K562 (cell line): ENCODE measurements around the gene SH3D21. TPM values are rescaled to one million over a fixed set of nuclear protein-coding genes. Genes with fewer than 3 reads are reported as not detected.

Experiments
- ATAC-seq: fragments of 200-7000 bp; cut with Tn5 transposase; 3 replicates; pipeline ENCODE4 v1.9.1; 2020; ENCODE audit warnings: moderate library complexity
- BruUV-seq: library from RNA; stranded (reverse); fragments of 400-500 nt; replicated peaks from 2 replicates; lab custom pipeline; 2021; lab: Mats Ljungman, UMichigan
- CTCF ChIA-PET: fragments of 300-600 bp; formaldehyde crosslinking; extraction: SDS; loops from one replicate; lab custom pipeline; 2021; ENCODE audit warnings: low intra/inter-chr PET ratio; lab: Yijun Ruan, JAX
- POLR2A ChIA-PET: fragments of 300-600, 350-650 bp; sonication (Branson Sonifier 250); formaldehyde crosslinking; extraction: SDS; loops from one replicate; lab custom pipeline; 2021; ENCODE audit warnings: antibody characterized with exemption, inconsistent platforms; lab: Yijun Ruan, JAX
- DNase-seq, 4 experiments: peaks; one replicate each; pipeline versions ENCODE4 v3.0.0 to v3.0.0-alpha.2; 2011 to 2018; ENCODE audit warnings: low spot score in 3 of 4, mixed read lengths in 3 of 4; ENCODE audit errors: extremely low read depth in 1 of 4
- FAIRE-seq: peaks from 2 replicates; lab custom pipeline; 2011; peaks lifted over from hg19 to GRCh38; lab: Jason Lieb, UNC
- H2AFZ ChIP-seq: 2 replicates; pipeline ENCODE4 v1.6.0; 2011; ENCODE audit warnings: low read depth, low read length, control low read depth, inconsistent platforms
- H3K27ac ChIP-seq: fragments of 200-600 bp; 3 replicates; pipeline ENCODE4 v1.8.0; 2011; ENCODE audit warnings: low read depth, mild to moderate bottlenecking, control low read depth, inconsistent platforms, low read length, moderate library complexity, mixed read lengths; ENCODE audit errors: extremely low read depth
- H3K27me3 ChIP-seq, 2 experiments: fragments of 300-600 bp in 1 of 2; 2 replicates in 1 of 2; 3 replicates in 1 of 2; pipeline versions ENCODE4 v1.6.0 to v1.8.0; 2011; ENCODE audit warnings: inconsistent platforms in 2 of 2, low read length in 2 of 2, mild to moderate bottlenecking in 1 of 2, mixed read lengths in 1 of 2, moderate library complexity in 1 of 2; ENCODE audit not compliant: control insufficient read depth in 2 of 2, insufficient read depth in 2 of 2
- H3K36me3 ChIP-seq: fragments of 300-600 bp; 3 replicates; pipeline ENCODE4 v1.8.0; 2011; ENCODE audit warnings: mild to moderate bottlenecking, low read length, inconsistent platforms; ENCODE audit not compliant: control insufficient read depth, insufficient read depth
- H3K4me1 ChIP-seq, 2 experiments: fragments of 200-600 bp in 1 of 2; replicated peaks in 1 of 2; 2 replicates in 1 of 2; 3 replicates in 1 of 2; pipeline versions ENCODE4 v1.5.1 to v1.8.0; 2011; ENCODE audit warnings: inconsistent platforms in 2 of 2, low read length in 2 of 2, mild to moderate bottlenecking in 1 of 2, mixed read lengths in 1 of 2, moderate library complexity in 1 of 2; ENCODE audit not compliant: control insufficient read depth in 2 of 2, insufficient read depth in 2 of 2
- H3K4me2 ChIP-seq: 2 replicates; pipeline ENCODE4 v1.6.1; 2011; ENCODE audit warnings: low read length, control low read depth, inconsistent platforms, mixed read lengths; ENCODE audit not compliant: insufficient read depth
- H3K4me3 ChIP-seq: fragments of 200-600 bp; sonication (generic), shearing (Covaris generic); 2 replicates; pipeline ENCODE4 v1.5.1; 2016; ENCODE audit warnings: control low read depth, inconsistent platforms
- H3K79me2 ChIP-seq: fragments of 200-600 bp; 3 replicates; pipeline ENCODE4 v1.8.0; 2011; ENCODE audit warnings: low read length, inconsistent platforms; ENCODE audit not compliant: control insufficient read depth, insufficient read depth
- H3K9ac ChIP-seq, 2 experiments: 2 replicates each; pipeline versions ENCODE4 v1.6.0 to v1.6.1; 2011; ENCODE audit warnings: low read depth in 2 of 2, low read length in 2 of 2, control low read depth in 1 of 2, inconsistent platforms in 1 of 2, mild to moderate bottlenecking in 1 of 2, mixed read lengths in 1 of 2; ENCODE audit not compliant: insufficient read depth in 1 of 2
- H3K9me1 ChIP-seq: one replicate; pipeline ENCODE4 v1.6.0; 2011; ENCODE audit warnings: inconsistent platforms, mild to moderate bottlenecking, low read length, moderate library complexity; ENCODE audit not compliant: control insufficient read depth, insufficient read depth
- H3K9me3 ChIP-seq: replicated peaks from 2 replicates; pipeline ENCODE4 v1.5.1; 2011; ENCODE audit warnings: low read depth, low read length, inconsistent platforms; ENCODE audit not compliant: control insufficient read depth, insufficient read depth
- H4K20me1 ChIP-seq: replicated peaks from 2 replicates; pipeline ENCODE4 v1.6.1; 2011; ENCODE audit warnings: low read length, inconsistent platforms, mixed read lengths; ENCODE audit not compliant: control insufficient read depth, insufficient read depth
- CTCFL ChIP-seq: IDR thresholded peaks from 2 replicates; pipeline ENCODE4 v1.6.1; 2011; ENCODE audit warnings: borderline replicate concordance, low read depth, mild to moderate bottlenecking, moderate library complexity, low read length; ENCODE audit not compliant: insufficient read depth, poor library complexity, severe bottlenecking
- ELF4 ChIP-seq: fragments of 450-650 bp; formaldehyde crosslinking; IDR thresholded peaks from 2 replicates; pipeline ENCODE4 v1.4.0; 2022; ENCODE audit warnings: missing genetic modification characterization
- GABPB2 ChIP-seq: fragments of 250-450 bp; sonication (Bioruptor Pico); conservative IDR thresholded peaks from 2 replicates; pipeline ENCODE4 v1.5.1; 2021; ENCODE audit warnings: mild to moderate bottlenecking
- HCFC1 ChIP-seq: IDR thresholded peaks from 2 replicates; pipeline ENCODE4 v1.6.1; 2012; ENCODE audit warnings: low read depth, low read length, improper control_type of control experiment
- PCBP2 ChIP-seq: fragments of 200-400 bp; formaldehyde crosslinking; IDR thresholded peaks from 2 replicates; pipeline ENCODE4 v1.6.1; 2018; ENCODE audit warnings: low read length, low read depth, mild to moderate bottlenecking, moderate library complexity; ENCODE audit not compliant: poor library complexity, severe bottlenecking
- POLR3G ChIP-seq: IDR thresholded peaks from 2 replicates; pipeline ENCODE4 v1.6.1; 2011; ENCODE audit not compliant: insufficient read length, insufficient replicate concordance; ENCODE audit errors: extremely low read depth
- RBM17 ChIP-seq: fragments of 200-400 bp; formaldehyde crosslinking; IDR thresholded peaks from 2 replicates; pipeline ENCODE4 v1.6.1; 2017; ENCODE audit warnings: low read depth, mild to moderate bottlenecking, low read length, borderline replicate concordance
- WGBS: fragments of 100-300 bp; shearing (Covaris generic); methylation state at CpG from one replicate; pipeline ENCODE4 v1.1.6; 2016; ENCODE audit warnings: low coverage, mixed read lengths; ENCODE audit not compliant: insufficient coverage; ENCODE audit errors: missing lambda C conversion rate; 5-methylcytosine and 5-hydroxymethylcytosine counted together
- in situ Hi-C: fragments of 300-500 bp; cut with MboI; formaldehyde crosslinking; loops from 4 replicates; pipeline ENCODE4 v1.15.0; 2018; ENCODE audit warnings: inconsistent platforms, mixed read lengths
- intact Hi-C: fragments of 100-400 bp; cut with micrococcal nuclease; formaldehyde crosslinking; loops from 2 replicates; pipeline ENCODE4 v1.14.2; 2022
- polyA plus RNA-seq, 8 experiments: library from polyadenylated mRNA; depleted of rRNA in 4 of 8; stranded (reverse) in 5 of 8; unstranded in 3 of 8; fragments of >200 nt; fragmentation: Nextera tagmentation in 2 of 8; fragmentation: Illumina TruSeq in 1 of 8; extraction: Ambion mirVana in 2 of 8; extraction: Trizol in 1 of 8; gene quantifications; 2 replicates each; pipeline versions ENCODE4 v1.2.1 to v1.2.3, GENCODE V29; 2011 to 2014; ENCODE audit warnings: inconsistent platforms in 1 of 8, missing spikeins in 1 of 8
- total RNA-seq, 7 experiments: library from RNA; depleted of rRNA in 6 of 7; stranded (reverse); fragments of >200 nt in 6 of 7; fragmentation: Illumina TruSeq in 2 of 7; extraction: Trizol in 2 of 7; gene quantifications; 2 replicates each; pipeline versions ENCODE4 v1.2.1 to v1.2.3, GENCODE V29; 2011 to 2021; ENCODE audit warnings: low replicate concordance in 1 of 7
- TF ChIP-seq, protein P1 (sequence below): fragments of 250-450 bp; sonication (Bioruptor Pico); IDR thresholded peaks from 2 replicates; pipeline ENCODE4 v1.5.1; 2021; ENCODE audit warnings: mild to moderate bottlenecking
- TF ChIP-seq, protein P2 (sequence below): sonication (generic); formaldehyde crosslinking; IDR thresholded peaks from 2 replicates; pipeline ENCODE4 v1.8.0; 2022; ENCODE audit warnings: mild to moderate bottlenecking, missing genetic modification reagents, borderline replicate concordance

SH3D21 gene
- total and polyA plus RNA-seq, 9 of the 15 experiments (the other 6 are each of a cell fraction or from before 2014, with no cell fraction given) = 0.01 to 4.7 (median 1.8) TPM

- TF ChIP-seq CTCFL (no peak), HCFC1 (no peak), PCBP2 (no peak), RBM17 (no peak)
- TF ChIP-seq, all 486 proteins: peak for 0
These were observed 45.2 kb downstream of the SH3D21 start (continued) for GRCh38 chr1:36351227-36351977.

DNA sequence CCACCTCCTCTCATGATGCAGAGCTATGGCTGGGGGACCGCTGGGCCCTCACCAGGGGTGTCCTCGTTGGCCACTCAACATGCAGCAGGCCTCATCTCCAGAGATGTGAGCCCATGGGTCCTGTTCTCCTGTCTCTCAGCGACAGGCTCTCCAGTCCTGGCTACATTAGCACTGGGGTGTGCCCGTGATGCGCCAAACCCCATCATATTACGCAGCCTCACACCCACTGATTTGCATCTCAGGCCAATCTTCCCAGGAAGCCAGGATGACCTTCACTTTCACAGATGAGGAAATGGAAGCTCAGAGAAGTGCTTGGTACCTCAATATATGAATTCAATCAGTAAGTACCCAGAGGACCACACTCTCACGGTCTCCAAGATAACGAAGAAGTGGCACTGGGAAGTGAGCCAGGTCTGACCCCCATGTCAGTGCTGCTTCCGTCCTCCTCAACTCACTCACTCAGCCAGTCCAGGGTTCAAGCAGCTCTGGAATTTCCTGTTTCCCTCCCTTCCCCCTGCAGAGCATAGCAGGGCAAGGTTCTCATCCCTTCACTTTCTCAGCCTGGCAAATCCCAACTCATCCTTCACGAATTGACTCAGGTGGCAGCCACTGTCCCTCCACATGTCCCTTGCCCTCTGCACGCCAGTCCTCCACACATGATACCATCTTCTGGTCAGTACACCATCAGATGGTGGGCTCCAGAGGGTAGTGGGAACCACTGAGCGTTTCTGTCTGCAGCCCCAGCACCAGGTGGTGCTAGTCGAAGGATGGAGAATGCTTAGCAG is 46.1 kb downstream of the SH3D21 start:
- Histone ChIP-seq H3K27ac (no peak overlapping the region), H3K9me1 (no peaks in the 10 kb centered on the region), H3K4me3 (no peak overlapping the region), H3K4me2 (no peak overlapping the region), H3K27me3 (no peaks in the 10 kb centered on the region), H3K4me1 (peaks cover 5 to 9% of the 10 kb centered on the region in 2 experiments; a peak in 4 of 5 replicates), H3K79me2 (no peaks in the 10 kb centered on the region), H2AFZ (no peak overlapping the region), H3K9ac (peak overlapping the region in 1 of 2 experiments; percentile 62; a peak in 2 of 4 replicates), H3K36me3 (peaks cover 89% of the 10 kb centered on the region), H4K20me1 (peaks cover 6% of the 10 kb centered on the region; the same call in 1 of the 2 replicates), H3K9me3 (no peaks in the 10 kb centered on the region)
- 84% methylated on average over 13 of the region's 13 CpGs for WGBS
- in situ Hi-C loops (no loop called here), intact Hi-C loops (no loop called here)
- no TSS peak for BruUV-seq
- DNase-seq = no peak
- FAIRE-seq = no peak
- ATAC-seq = no peak
- ChIA-PET CTCF (no interaction called here), POLR2A (interaction anchor here (0.6 to 1.6 kb wide), 6 partner anchors 9 to 1595 kb away, joined by 3 to 10 read pairs (median 4); partner anchors contain the start of gene SH3D21)
- no peak for TF ChIP-seq ELF4
- TF ChIP-seq POLR3G = no peak
- no peak for TF ChIP-seq GABPB2 (CRISPR knock-in tag)
- TF ChIP-seq, protein P1, sequence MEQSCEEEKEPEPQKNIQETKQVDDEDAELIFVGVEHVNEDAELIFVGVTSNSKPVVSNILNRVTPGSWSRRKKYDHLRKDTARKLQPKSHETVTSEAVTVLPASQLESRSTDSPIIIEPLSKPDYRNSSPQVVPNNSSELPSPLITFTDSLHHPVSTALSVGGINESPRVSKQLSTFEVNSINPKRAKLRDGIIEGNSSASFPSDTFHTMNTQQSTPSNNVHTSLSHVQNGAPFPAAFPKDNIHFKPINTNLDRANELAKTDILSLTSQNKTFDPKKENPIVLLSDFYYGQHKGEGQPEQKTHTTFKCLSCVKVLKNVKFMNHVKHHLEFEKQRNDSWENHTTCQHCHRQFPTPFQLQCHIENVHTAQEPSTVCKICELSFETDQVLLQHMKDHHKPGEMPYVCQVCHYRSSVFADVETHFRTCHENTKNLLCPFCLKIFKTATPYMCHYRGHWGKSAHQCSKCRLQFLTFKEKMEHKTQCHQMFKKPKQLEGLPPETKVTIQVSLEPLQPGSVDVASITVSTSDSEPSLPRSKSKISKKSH (CRISPR knock-in tag) = no peak
- TF ChIP-seq, protein P2, sequence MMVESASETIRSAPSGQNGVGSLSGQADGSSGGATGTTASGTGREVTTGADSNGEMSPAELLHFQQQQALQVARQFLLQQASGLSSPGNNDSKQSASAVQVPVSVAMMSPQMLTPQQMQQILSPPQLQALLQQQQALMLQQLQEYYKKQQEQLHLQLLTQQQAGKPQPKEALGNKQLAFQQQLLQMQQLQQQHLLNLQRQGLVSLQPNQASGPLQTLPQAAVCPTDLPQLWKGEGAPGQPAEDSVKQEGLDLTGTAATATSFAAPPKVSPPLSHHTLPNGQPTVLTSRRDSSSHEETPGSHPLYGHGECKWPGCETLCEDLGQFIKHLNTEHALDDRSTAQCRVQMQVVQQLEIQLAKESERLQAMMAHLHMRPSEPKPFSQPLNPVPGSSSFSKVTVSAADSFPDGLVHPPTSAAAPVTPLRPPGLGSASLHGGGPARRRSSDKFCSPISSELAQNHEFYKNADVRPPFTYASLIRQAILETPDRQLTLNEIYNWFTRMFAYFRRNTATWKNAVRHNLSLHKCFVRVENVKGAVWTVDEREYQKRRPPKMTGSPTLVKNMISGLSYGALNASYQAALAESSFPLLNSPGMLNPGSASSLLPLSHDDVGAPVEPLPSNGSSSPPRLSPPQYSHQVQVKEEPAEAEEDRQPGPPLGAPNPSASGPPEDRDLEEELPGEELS = no peak
